DMS114 treated with DMSO at 0.1 percent for 48 hours (cell line): ENCODE results near the gene FBXO9.

Experiments
- DNase-seq: peaks from one replicate; lab custom pipeline; 2025; ENCODE audit not compliant: unreplicated experiment; lab: John Stamatoyannopoulos, UW

Gene FBXO9

GRCh38 chr6:53130569-53131290 lies 65.5 kb downstream of the FBXO9 start:
- DNase-seq, result no peak

GRCh38 chr6:53133961-53134360 lies 68.8 kb downstream of the FBXO9 start:
- no peak for DNase-seq

- no peak for DNase-seq
Observed at GRCh38 chr6:53134601-53135235, 69.5 kb downstream of the FBXO9 start.

- no peak for DNase-seq
Observed at GRCh38 chr6:53136000-53136609, 70.9 kb downstream of the FBXO9 start.

GRCh38 chr6:53139841-53140413 lies 74.7 kb downstream of the FBXO9 start:
- DNase-seq, result no peak

GRCh38 chr6:53142810-53143209 lies 77.6 kb downstream of the FBXO9 start:
- DNase-seq, result no peak

- DNase-seq, result no peak
Observed at GRCh38 chr6:53143710-53144109, 78.5 kb downstream of the FBXO9 start.

- DNase-seq, result no peak
Observed at GRCh38 chr6:53144802-53145201, 79.6 kb downstream of the FBXO9 start.

GRCh38 chr6:53148684-53149083 lies 83.5 kb downstream of the FBXO9 start, which contains the start of gene GCM1:
GCM1 (minus strand) TSS chr6:53148841; CDS start chr6:53145632, 3,209 bp downstream.
- DNase-seq, result no peak
